Breast epithelium (tissue), 3 donors: Measurements from ENCODE around the gene VARS2.

ENCODE experiments used
- POLR2AphosphoS5 ChIP-seq, 3 donors: sonication (generic); formaldehyde crosslinking; IDR thresholded peaks; one replicate each; pipeline ENCODE4 v1.6.1; 2017; ENCODE audit warnings: antibody characterized with exemption in 3 of 3
- TF ChIP-seq, protein P1 (sequence below), 3 donors: fragments of 450-650 bp; IDR thresholded peaks; one replicate each; pipeline ENCODE4 v1.5.1; 2016 to 2017; ENCODE audit warnings: antibody characterized with exemption in 3 of 3, mild to moderate bottlenecking in 3 of 3, moderate library complexity in 3 of 3

DNA sequence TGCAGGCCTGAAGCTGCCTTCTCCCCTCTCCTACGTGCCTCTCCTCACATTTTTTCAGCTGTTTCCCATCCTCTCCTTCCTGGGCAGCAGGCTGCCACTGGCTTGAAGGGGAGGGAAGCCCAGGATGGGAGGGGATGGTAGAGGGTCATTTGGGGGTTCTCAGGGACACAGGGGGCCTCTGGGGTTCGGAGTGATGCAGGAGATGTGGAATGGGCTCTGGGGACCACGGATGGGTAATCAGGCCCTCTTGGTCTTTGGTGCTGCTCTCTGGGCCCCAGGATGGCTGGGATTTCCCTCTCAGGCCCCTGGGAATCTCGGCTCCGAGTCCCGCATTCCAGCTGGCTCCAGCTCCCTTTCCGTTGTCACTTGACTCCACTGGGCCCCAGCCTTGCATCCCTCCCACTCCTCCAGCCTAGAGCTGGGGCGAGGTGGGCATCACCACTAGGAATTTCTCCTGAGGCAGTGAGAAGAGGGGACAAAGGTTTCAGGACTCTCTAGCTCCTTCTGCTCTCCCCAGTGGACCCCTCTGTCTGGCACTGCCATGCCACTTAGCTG, 31.8 kb upstream of the VARS2 start:
- TF ChIP-seq, protein P1, sequence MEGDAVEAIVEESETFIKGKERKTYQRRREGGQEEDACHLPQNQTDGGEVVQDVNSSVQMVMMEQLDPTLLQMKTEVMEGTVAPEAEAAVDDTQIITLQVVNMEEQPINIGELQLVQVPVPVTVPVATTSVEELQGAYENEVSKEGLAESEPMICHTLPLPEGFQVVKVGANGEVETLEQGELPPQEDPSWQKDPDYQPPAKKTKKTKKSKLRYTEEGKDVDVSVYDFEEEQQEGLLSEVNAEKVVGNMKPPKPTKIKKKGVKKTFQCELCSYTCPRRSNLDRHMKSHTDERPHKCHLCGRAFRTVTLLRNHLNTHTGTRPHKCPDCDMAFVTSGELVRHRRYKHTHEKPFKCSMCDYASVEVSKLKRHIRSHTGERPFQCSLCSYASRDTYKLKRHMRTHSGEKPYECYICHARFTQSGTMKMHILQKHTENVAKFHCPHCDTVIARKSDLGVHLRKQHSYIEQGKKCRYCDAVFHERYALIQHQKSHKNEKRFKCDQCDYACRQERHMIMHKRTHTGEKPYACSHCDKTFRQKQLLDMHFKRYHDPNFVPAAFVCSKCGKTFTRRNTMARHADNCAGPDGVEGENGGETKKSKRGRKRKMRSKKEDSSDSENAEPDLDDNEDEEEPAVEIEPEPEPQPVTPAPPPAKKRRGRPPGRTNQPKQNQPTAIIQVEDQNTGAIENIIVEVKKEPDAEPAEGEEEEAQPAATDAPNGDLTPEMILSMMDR (IDR thresholded peaks at IDR 0.05), result no peak
- no peak for TF ChIP-seq POLR2AphosphoS5 (IDR thresholded peaks at IDR 0.05)
